Breast epithelium (tissue), 4 donors: Measurements from ENCODE around the gene PRX. TPM values are rescaled to one million over a fixed set of nuclear protein-coding genes. Genes with fewer than 3 reads are reported as not detected.
"Not testable (repeated sequence)": the region's sequence is repeated elsewhere in the genome, so short reads cannot be mapped to it uniquely, and the experiment has no call there.

ENCODE experiments used
- DNase-seq, 2 donors: peaks; one replicate each; pipeline ENCODE4 v3.0.0-alpha.2; 2019; ENCODE audit warnings: low spot score in 2 of 2
- H3K27ac ChIP-seq, 2 donors: fragments of 200-600 bp; sonication (generic) in 1 of 2; one replicate each; pipeline ENCODE4 v1.5.1; 2016 to 2019; ENCODE audit warnings: mild to moderate bottlenecking in 1 of 2
- H3K27me3 ChIP-seq, 2 donors: fragments of 200-600 bp; sonication (generic) in 1 of 2; one replicate each; pipeline versions ENCODE4 v1.5.1 to v1.6.0; 2017 to 2019; ENCODE audit warnings: control low read depth in 1 of 2, mild to moderate bottlenecking in 1 of 2
- H3K36me3 ChIP-seq: fragments of 200-600 bp; one replicate; pipeline ENCODE4 v1.5.1; 2019
- H3K4me1 ChIP-seq, 2 donors: fragments of 200-600 bp; sonication (generic); one replicate each; pipeline ENCODE4 v1.5.1; 2016 to 2019; ENCODE audit warnings: control low read depth in 1 of 2
- H3K4me3 ChIP-seq, 3 donors: fragments of 200-600 bp; sonication (generic); 1 replicate in 2 of 3; 2 replicates in 1 of 3; pipeline ENCODE4 v1.5.1; 2016 to 2019; ENCODE audit warnings: mild to moderate bottlenecking in 3 of 3, moderate library complexity in 2 of 3
- H3K9me3 ChIP-seq, 2 donors: fragments of 200-600 bp; sonication (generic) in 1 of 2; one replicate each; pipeline ENCODE4 v1.5.1; 2016 to 2019; ENCODE audit warnings: control low read depth in 1 of 2
- POLR2A ChIP-seq: fragments of 450-650 bp; IDR thresholded peaks from one replicate; pipeline ENCODE4 v1.6.1; 2016; ENCODE audit warnings: antibody characterized with exemption, mild to moderate bottlenecking, moderate library complexity
- POLR2AphosphoS5 ChIP-seq, 3 donors: sonication (generic); formaldehyde crosslinking; IDR thresholded peaks; one replicate each; pipeline ENCODE4 v1.6.1; 2017; ENCODE audit warnings: antibody characterized with exemption in 3 of 3
- intact Hi-C: fragments of 100-400 bp; cut with DNase I; formaldehyde crosslinking; loops from one replicate; pipeline ENCODE4 v1.15.1; 2023; ENCODE audit warnings: low total_unique reads
- total RNA-seq, 3 donors: library from RNA; depleted of rRNA; stranded (reverse); fragments of >200 nt; gene quantifications; one replicate each; pipeline ENCODE4 v1.1.0, GENCODE V29; 2016
- TF ChIP-seq, protein P1 (sequence below), 3 donors: fragments of 450-650 bp; IDR thresholded peaks; one replicate each; pipeline ENCODE4 v1.5.1; 2016 to 2017; ENCODE audit warnings: antibody characterized with exemption in 3 of 3, mild to moderate bottlenecking in 3 of 3, moderate library complexity in 3 of 3

Gene PRX
- total RNA-seq, 3 donors from 2014 or later: 2.7 to 9.1 (median 5.2) TPM

DNA sequence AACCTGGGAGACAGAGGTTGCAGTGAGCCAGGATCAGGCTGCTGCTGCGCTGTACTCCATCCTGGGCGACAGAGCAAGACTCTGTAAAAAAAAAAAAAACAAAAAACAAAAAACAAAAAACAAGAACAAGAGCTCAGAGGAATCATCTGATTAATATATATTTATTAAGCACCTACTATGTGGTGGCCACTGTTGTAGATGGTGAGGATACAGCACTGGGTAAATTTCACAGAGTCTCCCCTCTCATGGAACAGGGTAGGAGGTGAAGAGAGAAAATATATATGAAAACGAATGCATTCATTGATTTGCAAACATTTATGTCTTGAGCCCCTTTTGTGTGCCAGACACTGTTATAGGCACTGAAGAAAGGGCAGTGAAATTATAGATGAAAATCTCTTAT, 18.5 kb upstream of the PRX start:
- H3K4me1 ChIP-seq: no peaks in the 10 kb centered on the region
- peak overlapping the region in 1 of 2 donors; percentile 92 for H3K27ac ChIP-seq
- TF ChIP-seq POLR2A (no peak), POLR2AphosphoS5 (IDR thresholded peaks at IDR 0.05) (no peak)
- intact Hi-C loops: no loop called here
- H3K36me3 ChIP-seq: no peaks in the 10 kb centered on the region
- H3K9me3 ChIP-seq: no peaks in the 10 kb centered on the region
- DNase-seq: no peak
- H3K4me3 ChIP-seq: no peak overlapping the region
- H3K27me3 ChIP-seq: no peaks in the 10 kb centered on the region

DNA sequence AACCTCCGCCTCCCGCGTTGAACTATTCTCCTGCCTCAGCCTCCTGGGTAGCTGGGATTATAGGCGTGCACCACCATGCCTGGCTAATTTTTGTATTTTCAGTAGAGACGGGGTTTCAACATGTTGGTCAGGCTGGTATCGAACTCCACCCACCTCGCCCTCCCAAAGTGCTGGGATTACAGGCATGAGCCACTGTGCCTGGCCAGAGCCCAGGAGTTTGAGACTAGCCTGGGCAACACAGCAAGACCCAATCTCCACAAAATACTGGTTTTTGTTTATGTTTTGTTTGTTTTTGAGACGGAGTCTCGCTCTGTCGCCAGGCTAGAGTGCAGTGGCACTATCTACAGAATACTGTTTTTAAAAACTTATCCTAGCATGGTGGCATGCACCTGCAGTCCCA, 17.1 kb upstream of the PRX start:
- H3K4me3 ChIP-seq, H3K9me3 ChIP-seq, intact Hi-C loops, H3K27ac ChIP-seq, H3K4me1 ChIP-seq, H3K36me3 ChIP-seq, DNase-seq, H3K27me3 ChIP-seq: not testable (repeated sequence)

DNA sequence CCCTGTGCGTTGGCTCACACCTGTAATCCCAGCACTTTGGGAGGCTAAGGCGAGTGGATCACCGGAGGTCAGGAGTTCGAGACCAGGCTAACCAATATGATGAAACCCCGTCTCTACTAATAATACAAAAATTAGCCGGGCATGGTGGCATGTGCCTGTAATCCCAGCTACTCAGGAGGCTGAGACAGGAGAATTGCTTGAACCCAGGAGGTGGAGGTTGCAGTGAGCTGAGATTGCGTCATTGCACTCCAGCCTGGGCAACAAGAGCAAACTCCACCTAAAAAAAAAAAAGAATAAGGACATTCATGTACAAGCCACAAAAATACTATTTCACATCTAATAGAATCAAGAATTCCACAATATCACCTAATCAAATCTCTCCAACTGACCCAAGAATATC, 15.0 kb upstream of the PRX start:
- H3K9me3 ChIP-seq, DNase-seq, H3K4me3 ChIP-seq, H3K27me3 ChIP-seq, H3K36me3 ChIP-seq, H3K27ac ChIP-seq, intact Hi-C loops, H3K4me1 ChIP-seq: not testable (repeated sequence)

DNA sequence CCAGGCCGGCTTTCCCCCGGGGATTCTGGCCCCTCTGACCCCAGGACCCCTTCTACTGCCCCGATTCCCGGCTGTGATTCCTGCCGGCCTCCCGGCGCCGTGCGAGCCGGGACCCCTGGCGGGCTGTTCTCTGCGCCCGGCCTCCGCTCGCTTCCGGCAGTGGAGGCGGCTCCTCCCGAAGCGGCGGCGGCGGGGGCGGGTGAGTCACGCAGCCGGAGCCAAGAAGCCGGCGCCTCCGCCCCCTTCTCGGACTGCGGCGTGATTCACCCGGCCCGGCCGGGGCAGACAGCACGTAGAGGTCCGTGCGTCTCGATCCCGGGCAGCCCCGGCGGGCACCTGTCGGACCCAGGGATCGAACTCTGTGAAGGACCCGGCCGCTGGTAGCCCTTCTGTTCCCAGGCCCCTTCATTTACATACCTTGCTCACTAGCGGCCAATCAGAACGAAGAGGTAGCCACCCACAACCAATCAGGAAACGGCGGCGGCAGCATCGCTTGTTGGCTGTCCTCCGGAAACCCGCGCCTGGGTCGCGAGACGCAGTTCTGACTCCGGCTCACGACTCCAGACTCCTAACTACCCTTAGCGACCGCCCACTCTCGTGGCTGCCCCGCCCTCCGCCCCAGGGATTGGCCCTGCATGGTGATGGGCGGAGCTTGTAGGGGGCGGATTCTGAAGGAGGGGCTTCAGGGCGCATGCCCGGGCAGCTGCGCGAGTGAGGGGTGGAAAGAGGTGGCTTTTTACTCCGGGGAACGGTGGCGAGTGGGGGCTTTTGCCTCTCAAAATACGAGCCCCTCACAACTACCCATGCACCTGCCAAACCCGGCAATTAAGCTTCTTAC, 12.5 kb upstream of the PRX start, which contains the start of gene SERTAD1:
TSS of gene SERTAD1 (minus strand) at position 543 of the 838 bp plus-strand sequence. CDS start 2,446 bp downstream, outside the sequence.
- Histone ChIP-seq H3K27me3 (no peaks in the 10 kb centered on the region), H3K27ac (peak within 1 kb of the TSS; percentile 97 to 99), H3K36me3 (no peaks in the 10 kb centered on the region), H3K4me3 (peak within 1 kb of the TSS; percentile 65 to 91 (median 84)), H3K4me1 (peaks cover 6 to 16% of the 10 kb centered on the region in 2 donors), H3K9me3 (no peaks in the 10 kb centered on the region)
- TF ChIP-seq POLR2A: peak; percentile 96
- peak; percentile 94 to 98 (median 98) for TF ChIP-seq POLR2AphosphoS5 (IDR thresholded peaks at IDR 0.05)
- TF ChIP-seq, protein P1, sequence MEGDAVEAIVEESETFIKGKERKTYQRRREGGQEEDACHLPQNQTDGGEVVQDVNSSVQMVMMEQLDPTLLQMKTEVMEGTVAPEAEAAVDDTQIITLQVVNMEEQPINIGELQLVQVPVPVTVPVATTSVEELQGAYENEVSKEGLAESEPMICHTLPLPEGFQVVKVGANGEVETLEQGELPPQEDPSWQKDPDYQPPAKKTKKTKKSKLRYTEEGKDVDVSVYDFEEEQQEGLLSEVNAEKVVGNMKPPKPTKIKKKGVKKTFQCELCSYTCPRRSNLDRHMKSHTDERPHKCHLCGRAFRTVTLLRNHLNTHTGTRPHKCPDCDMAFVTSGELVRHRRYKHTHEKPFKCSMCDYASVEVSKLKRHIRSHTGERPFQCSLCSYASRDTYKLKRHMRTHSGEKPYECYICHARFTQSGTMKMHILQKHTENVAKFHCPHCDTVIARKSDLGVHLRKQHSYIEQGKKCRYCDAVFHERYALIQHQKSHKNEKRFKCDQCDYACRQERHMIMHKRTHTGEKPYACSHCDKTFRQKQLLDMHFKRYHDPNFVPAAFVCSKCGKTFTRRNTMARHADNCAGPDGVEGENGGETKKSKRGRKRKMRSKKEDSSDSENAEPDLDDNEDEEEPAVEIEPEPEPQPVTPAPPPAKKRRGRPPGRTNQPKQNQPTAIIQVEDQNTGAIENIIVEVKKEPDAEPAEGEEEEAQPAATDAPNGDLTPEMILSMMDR (IDR thresholded peaks at IDR 0.05): peak; percentile 70 to 92 (median 75)
- peak; percentile 100 for DNase-seq
- intact Hi-C loops: no loop called here

DNA sequence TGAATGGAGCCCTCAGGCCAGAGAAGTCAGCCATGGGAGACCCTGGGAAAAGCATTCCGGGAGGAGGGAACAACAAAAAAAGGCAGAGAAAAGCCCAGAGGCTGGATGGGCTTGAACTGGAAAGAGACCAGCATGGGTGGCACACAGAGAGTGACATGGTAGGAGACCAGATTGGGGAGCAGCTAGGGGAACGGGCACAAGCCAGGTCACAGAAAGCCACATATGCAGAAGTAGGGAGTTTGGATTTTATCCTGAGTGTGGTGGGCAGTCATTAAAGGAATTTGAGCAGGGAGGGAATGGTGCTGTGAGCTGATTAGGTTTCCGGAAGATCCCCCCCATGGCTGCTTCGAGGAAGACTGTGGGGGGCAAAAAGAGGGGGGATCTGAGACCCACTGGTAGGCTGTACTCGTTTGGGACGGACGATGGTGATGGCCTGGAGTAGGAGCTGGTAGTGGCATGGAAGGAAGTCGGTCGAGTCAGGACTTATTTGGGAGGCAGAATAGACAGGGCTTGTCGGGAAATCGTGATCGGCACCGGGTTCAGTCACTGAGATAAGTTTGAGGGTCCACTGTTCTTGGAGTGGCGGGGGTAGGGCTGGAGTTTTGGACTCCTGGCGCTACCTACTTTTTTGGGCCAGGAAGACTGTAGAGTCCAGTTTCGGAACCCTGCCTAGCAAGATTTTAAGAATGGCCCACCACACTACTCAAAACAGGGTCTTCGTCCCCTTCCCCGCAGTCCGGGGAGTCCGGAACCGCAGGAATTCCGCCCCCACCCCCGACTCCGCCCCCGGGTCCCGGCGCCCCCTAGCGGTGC, 11.7 kb upstream of the PRX start:
- Histone ChIP-seq H3K4me1 (peaks cover 6 to 16% of the 10 kb centered on the region in 2 donors), H3K27me3 (no peaks in the 10 kb centered on the region), H3K9me3 (no peaks in the 10 kb centered on the region), H3K4me3 (peak overlapping the region; percentile 65 to 91 (median 84)), H3K36me3 (no peaks in the 10 kb centered on the region), H3K27ac (peak overlapping the region; percentile 97 to 99)
- TF ChIP-seq, protein P1 (IDR thresholded peaks at IDR 0.05): no peak
- TF ChIP-seq POLR2A (no peak), POLR2AphosphoS5 (IDR thresholded peaks at IDR 0.05) (no peak)
- intact Hi-C loops: no loop called here
- no peak for DNase-seq

DNA sequence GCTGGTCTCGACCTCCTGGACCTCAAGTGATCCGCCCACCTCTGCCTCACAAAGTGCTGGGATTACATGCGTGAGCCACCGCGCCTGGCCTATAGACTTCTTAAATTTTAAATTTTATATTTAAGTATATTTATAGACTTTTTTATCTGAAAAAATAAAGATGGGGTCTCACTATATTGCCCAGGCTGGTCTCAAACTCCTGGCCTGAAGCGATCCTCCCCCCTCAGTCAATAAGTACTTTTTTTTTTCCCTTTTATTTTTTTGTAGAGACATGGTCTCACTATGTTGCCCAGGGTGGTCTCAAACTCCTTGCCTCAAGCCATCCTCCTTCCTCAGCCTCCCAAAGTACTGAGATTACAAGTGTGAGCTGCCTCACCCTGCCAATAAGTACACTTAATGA, 10.8 kb upstream of the PRX start:
- no peaks in the 10 kb centered on the region for H3K9me3 ChIP-seq
- intact Hi-C loops: no loop called here
- no peak for DNase-seq
- peaks cover 6 to 16% of the 10 kb centered on the region in 2 donors for H3K4me1 ChIP-seq
- H3K36me3 ChIP-seq: no peaks in the 10 kb centered on the region
- H3K4me3 ChIP-seq: peak overlapping the region in 2 of 3 donors; percentile 65 to 84
- peak overlapping the region; percentile 97 to 99 for H3K27ac ChIP-seq
- H3K27me3 ChIP-seq: no peaks in the 10 kb centered on the region
- no peak for TF ChIP-seq POLR2AphosphoS5 (IDR thresholded peaks at IDR 0.05)
- TF ChIP-seq, protein P1 (IDR thresholded peaks at IDR 0.05): no peak
- no peak for TF ChIP-seq POLR2A
